Measurements from ENCODE around the gene ARVCF. TPM values are rescaled to one million over a fixed set of nuclear protein-coding genes. Genes with fewer than 3 reads are reported as not detected.

ARVCF gene
- total and polyA plus RNA-seq, 9 of the 15 experiments (the other 6 are each of a cell fraction or from before 2014, with no cell fraction given) = 0.03 to 97.4 (median 15.6) TPM

- TF ChIP-seq ZBTB40 (IDR thresholded peaks at IDR 0.05) = no peak
- TF ChIP-seq ZBTB40 (CRISPR knock-in tag; IDR thresholded peaks at IDR 0.05) = no peak
- TF ChIP-seq POLR3G (IDR thresholded peaks at IDR 0.05; ENCODE audit: extremely low read depth, insufficient read length, insufficient replicate concordance) = no peak
- no peak for TF ChIP-seq ZNF263 (CRISPR knock-in tag; IDR thresholded peaks at IDR 0.05; ENCODE audit: borderline replicate concordance)
- TF ChIP-seq PPARD (CRISPR knock-in tag; IDR thresholded peaks at IDR 0.05) = peak; percentile 69; the same call in 1 of the 2 replicates
- TF ChIP-seq ZC3H8 (IDR thresholded peaks at IDR 0.05) = no peak
- TF ChIP-seq RHOXF2B (CRISPR knock-in tag; conservative IDR thresholded peaks at IDR 0.05) = peak; percentile 90; the same call in 1 of the 2 replicates
- no peak for TF ChIP-seq PHTF2 (CRISPR knock-in tag; IDR thresholded peaks at IDR 0.05)
- peak; percentile 56 for TF ChIP-seq GMEB1 (CRISPR knock-in tag; IDR thresholded peaks at IDR 0.05)
- TF ChIP-seq NFIC (IDR thresholded peaks at IDR 0.05) = no peak
- no peak for TF ChIP-seq RAD51 (IDR thresholded peaks at IDR 0.05; ENCODE audit: borderline replicate concordance, low read depth)
- peak; percentile 92 for TF ChIP-seq HDAC8 (tag; IDR thresholded peaks at IDR 0.05)
- no peak for TF ChIP-seq BDP1 (IDR thresholded peaks at IDR 0.05; ENCODE audit: insufficient read depth, insufficient read length)
- TF ChIP-seq RBFOX2 (IDR thresholded peaks at IDR 0.05; ENCODE audit: low read depth, low read length) = peak; percentile 40; the same call in 1 of the 2 replicates
- peak; percentile 59 to 64 (median 62) for TF ChIP-seq CTCF (IDR thresholded peaks at IDR 0.05 in 2 of 3, conservative IDR thresholded peaks at IDR 0.05 in 1 of 3; ENCODE audit: insufficient read depth in 2 of 3, low read depth in 1 of 3, low read length in 3 of 3)
These were observed 73.3 kb downstream of the ARVCF start (continued) for GRCh38 chr22:19943082-19944026.

All from K562 (cell line).